Cardiac muscle cell (in vitro differentiated cells and primary cell): ENCODE data around the gene RHOD. TPM values are rescaled to one million over a fixed set of nuclear protein-coding genes. Genes with fewer than 3 reads are reported as not detected.

Experiments used
- DNase-seq, 2 donors: peaks; one replicate each; pipeline versions ENCODE4 v3.0.0 to v3.0.0-alpha.2; 2010 to 2017; ENCODE audit warnings: low read depth in 1 of 2, low spot score in 1 of 2
- H3K27ac ChIP-seq: fragments of 200-600 bp; sonication (generic); 2 replicates; pipeline ENCODE4 v1.5.1; 2016
- H3K27me3 ChIP-seq: fragments of 200-600 bp; sonication (generic); 2 replicates; pipeline ENCODE4 v1.6.0; 2016; ENCODE audit warnings: control low read depth
- H3K36me3 ChIP-seq: fragments of 200-600 bp; sonication (generic); 2 replicates; pipeline ENCODE4 v1.5.1; 2016; ENCODE audit warnings: control low read depth
- H3K4me1 ChIP-seq: fragments of 200-600 bp; sonication (generic); 2 replicates; pipeline ENCODE4 v1.8.1; 2017; ENCODE audit warnings: low read depth, mild to moderate bottlenecking, mixed run types
- H3K4me3 ChIP-seq: fragments of 200-600 bp; sonication (generic); 2 replicates; pipeline ENCODE4 v1.5.1; 2016; ENCODE audit warnings: mild to moderate bottlenecking
- H3K9me3 ChIP-seq: fragments of 200-600 bp; sonication (generic); 2 replicates; pipeline ENCODE4 v1.5.1; 2017; ENCODE audit warnings: low read depth, mild to moderate bottlenecking, control low read depth
- CTCF ChIP-seq: IDR thresholded peaks from 2 replicates; pipeline ENCODE4 v1.5.1; 2012; ENCODE audit warnings: low read depth, mild to moderate bottlenecking, low read length
- polyA plus RNA-seq: library from polyadenylated mRNA; unstranded; fragments of >200 nt; fragmentation: Nextera tagmentation; extraction: Ambion mirVana; gene quantifications from 2 replicates; pipeline ENCODE4 v1.2.1, GENCODE V29; 2016
- total RNA-seq: library from RNA; depleted of rRNA; stranded (reverse); fragments of >200 nt; gene quantifications from 2 replicates; pipeline ENCODE4 v1.2.3, GENCODE V29; 2016

RHOD gene
- total and polyA plus RNA-seq, 2 experiments from 2014 or later = 44.2 to 48.5 TPM

- no peak for TF ChIP-seq CTCF
- no peak overlapping the region for H3K27ac ChIP-seq
- H3K27me3 ChIP-seq = no peaks in the 10 kb centered on the region
- no peak for DNase-seq
- H3K4me3 ChIP-seq = no peak overlapping the region
- no peaks in the 10 kb centered on the region for H3K36me3 ChIP-seq
- no peaks in the 10 kb centered on the region for H3K4me1 ChIP-seq
- no peaks in the 10 kb centered on the region for H3K9me3 ChIP-seq
Measured at GRCh38 chr11:67062526-67063373, 6.1 kb downstream of the RHOD start.

- no peak overlapping the region for H3K27ac ChIP-seq
- H3K4me1 ChIP-seq = no peaks in the 10 kb centered on the region
- no peak for DNase-seq
- H3K36me3 ChIP-seq = no peaks in the 10 kb centered on the region
- no peaks in the 10 kb centered on the region for H3K9me3 ChIP-seq
- no peak for TF ChIP-seq CTCF
- H3K27me3 ChIP-seq = no peaks in the 10 kb centered on the region
- H3K4me3 ChIP-seq = no peak overlapping the region
Measured at GRCh38 chr11:67066333-67066709, 9.7 kb downstream of the RHOD start.

GRCh38 chr11:67071420-67072284 lies 15.0 kb downstream of the RHOD start:
- H3K36me3 ChIP-seq = no peaks in the 10 kb centered on the region
- DNase-seq = peak; percentile 71 to 81
- H3K9me3 ChIP-seq = no peaks in the 10 kb centered on the region
- H3K4me1 ChIP-seq = no peaks in the 10 kb centered on the region
- H3K27me3 ChIP-seq = no peaks in the 10 kb centered on the region
- no peak overlapping the region for H3K4me3 ChIP-seq
- TF ChIP-seq CTCF = peak; percentile 94
- no peak overlapping the region for H3K27ac ChIP-seq

GRCh38 chr11:67072295-67072694 lies 15.6 kb downstream of the RHOD start:
- Histone ChIP-seq H3K27me3 (no peaks in the 10 kb centered on the region), H3K36me3 (no peaks in the 10 kb centered on the region), H3K27ac (no peak overlapping the region), H3K9me3 (no peaks in the 10 kb centered on the region), H3K4me3 (no peak overlapping the region), H3K4me1 (no peaks in the 10 kb centered on the region)
- no peak for DNase-seq
- no peak for TF ChIP-seq CTCF

GRCh38 chr11:67073908-67074307 lies 17.3 kb downstream of the RHOD start:
- Histone ChIP-seq H3K4me1 (no peaks in the 10 kb centered on the region), H3K27ac (no peak overlapping the region), H3K27me3 (no peaks in the 10 kb centered on the region), H3K4me3 (no peak overlapping the region), H3K9me3 (no peaks in the 10 kb centered on the region), H3K36me3 (no peaks in the 10 kb centered on the region)
- TF ChIP-seq CTCF = no peak
- DNase-seq = no peak
